ENCODE data around the gene SIPA1L3.

Gene SIPA1L3

DNA sequence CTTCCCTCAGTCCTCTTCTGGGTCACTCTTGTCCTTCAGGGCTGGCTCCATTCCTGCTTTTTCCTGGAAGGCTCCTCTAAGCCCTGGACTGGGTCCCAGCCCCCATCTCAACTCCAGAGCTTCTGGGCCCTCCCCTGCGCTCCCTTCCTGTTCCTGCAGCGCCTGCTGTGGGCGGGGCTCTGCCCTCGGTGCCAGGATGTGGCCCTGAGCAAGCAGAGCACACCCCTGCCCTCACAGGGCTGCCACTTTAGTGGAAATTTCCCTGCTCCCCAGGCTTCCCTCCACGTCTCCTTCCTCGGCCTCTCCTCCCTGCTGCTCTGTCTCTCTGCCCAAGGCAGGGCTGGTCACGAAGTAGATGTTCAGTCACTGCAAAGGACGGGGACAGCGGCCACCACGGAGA, 288.2 kb downstream of the SIPA1L3 start:
- no peak for DNase-seq (ENCODE audit: low spot score)
- POLR2A ChIA-PET (ENCODE audit: low non-redundant PET): no interaction called here
- CTCF ChIA-PET: interaction anchor here (0.6 to 0.7 kb wide), 2 partner anchors 52 to 114 kb away, joined by 3 to 4 read pairs; no protein-coding TSS in a partner anchor
- H3K27ac ChIP-seq: peak overlapping the region; percentile 69
- TF ChIP-seq, protein P1, sequence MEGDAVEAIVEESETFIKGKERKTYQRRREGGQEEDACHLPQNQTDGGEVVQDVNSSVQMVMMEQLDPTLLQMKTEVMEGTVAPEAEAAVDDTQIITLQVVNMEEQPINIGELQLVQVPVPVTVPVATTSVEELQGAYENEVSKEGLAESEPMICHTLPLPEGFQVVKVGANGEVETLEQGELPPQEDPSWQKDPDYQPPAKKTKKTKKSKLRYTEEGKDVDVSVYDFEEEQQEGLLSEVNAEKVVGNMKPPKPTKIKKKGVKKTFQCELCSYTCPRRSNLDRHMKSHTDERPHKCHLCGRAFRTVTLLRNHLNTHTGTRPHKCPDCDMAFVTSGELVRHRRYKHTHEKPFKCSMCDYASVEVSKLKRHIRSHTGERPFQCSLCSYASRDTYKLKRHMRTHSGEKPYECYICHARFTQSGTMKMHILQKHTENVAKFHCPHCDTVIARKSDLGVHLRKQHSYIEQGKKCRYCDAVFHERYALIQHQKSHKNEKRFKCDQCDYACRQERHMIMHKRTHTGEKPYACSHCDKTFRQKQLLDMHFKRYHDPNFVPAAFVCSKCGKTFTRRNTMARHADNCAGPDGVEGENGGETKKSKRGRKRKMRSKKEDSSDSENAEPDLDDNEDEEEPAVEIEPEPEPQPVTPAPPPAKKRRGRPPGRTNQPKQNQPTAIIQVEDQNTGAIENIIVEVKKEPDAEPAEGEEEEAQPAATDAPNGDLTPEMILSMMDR (conservative IDR thresholded peaks at IDR 0.05; ENCODE audit: low read depth): no peak

DNA sequence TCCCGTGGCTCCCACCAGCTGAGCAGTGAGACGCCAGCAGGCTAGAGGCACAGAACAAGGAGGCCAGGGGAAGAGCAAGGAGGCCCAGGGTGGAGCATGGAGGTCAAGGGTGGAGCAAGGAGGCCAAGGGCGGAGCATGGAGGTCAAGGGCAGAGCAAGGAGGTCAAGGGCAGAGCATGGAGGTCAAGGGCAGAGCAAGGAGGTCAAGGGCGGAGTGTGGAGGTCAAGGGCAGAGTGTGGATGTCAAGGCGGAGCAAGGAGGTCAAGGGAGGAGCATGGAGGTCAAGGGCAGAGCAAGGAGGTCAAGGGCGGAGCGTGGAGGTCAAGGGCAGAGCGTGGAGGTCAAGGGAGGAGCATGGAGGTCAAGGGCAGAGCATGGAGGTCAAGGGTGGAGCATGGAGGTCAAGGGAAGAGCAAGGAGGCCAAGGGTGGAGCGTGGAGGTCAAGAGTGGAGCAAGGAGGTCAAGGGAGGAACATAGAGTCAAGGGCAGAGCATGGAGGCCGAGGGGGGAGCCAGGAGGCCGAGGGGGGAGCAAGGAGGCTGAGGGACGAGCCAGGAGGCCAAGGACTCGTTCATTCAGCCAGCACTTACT, 289.3 kb downstream of the SIPA1L3 start:
- DNase-seq (ENCODE audit: low spot score): no peak
- POLR2A ChIA-PET (ENCODE audit: low non-redundant PET): no interaction called here
- H3K27ac ChIP-seq: peak overlapping the region; percentile 69
- CTCF ChIA-PET: no interaction called here
- TF ChIP-seq, protein P1 (conservative IDR thresholded peaks at IDR 0.05; ENCODE audit: low read depth): no peak

DNA sequence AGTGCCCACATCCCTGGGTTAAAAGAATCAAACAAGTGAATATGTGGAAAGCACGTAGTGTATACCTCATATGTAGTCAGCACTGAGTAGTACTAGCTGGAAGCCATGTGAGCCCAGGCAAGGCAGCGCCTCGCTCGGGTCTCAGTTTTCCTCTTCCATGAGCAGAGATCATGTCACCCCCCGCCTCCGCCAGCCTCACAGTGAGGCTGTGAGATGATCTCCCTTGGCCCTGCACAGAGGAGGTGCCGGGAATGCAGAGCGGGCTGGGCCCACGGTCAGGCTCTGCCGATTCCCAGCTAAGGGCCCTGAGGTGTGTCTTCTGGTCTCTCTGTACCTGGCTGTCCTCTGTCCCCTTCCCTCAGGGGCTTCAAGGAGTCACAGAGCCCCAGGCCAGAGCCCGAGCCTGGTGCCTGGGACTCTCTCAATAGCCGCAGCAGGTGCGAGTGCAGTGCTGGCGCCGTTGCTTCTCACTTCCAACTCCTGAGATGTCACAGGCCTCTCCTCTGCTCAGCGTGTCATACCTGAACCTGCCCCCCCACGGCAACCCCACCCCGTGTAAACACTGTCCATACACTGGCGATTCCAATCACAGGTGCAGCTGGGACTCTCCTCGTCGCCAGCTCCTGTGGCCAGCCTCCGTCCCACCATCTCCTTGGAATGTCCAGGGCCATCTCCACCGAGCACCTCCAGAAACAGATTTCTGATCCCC, 290.1 kb downstream of the SIPA1L3 start:
- H3K27ac ChIP-seq: peak overlapping the region; percentile 51; the same call in 1 of the 2 replicates
- TF ChIP-seq, protein P1 (conservative IDR thresholded peaks at IDR 0.05; ENCODE audit: low read depth): no peak
- no peak for DNase-seq (ENCODE audit: low spot score)
- POLR2A ChIA-PET (ENCODE audit: low non-redundant PET): no interaction called here
- CTCF ChIA-PET: no interaction called here

DNA sequence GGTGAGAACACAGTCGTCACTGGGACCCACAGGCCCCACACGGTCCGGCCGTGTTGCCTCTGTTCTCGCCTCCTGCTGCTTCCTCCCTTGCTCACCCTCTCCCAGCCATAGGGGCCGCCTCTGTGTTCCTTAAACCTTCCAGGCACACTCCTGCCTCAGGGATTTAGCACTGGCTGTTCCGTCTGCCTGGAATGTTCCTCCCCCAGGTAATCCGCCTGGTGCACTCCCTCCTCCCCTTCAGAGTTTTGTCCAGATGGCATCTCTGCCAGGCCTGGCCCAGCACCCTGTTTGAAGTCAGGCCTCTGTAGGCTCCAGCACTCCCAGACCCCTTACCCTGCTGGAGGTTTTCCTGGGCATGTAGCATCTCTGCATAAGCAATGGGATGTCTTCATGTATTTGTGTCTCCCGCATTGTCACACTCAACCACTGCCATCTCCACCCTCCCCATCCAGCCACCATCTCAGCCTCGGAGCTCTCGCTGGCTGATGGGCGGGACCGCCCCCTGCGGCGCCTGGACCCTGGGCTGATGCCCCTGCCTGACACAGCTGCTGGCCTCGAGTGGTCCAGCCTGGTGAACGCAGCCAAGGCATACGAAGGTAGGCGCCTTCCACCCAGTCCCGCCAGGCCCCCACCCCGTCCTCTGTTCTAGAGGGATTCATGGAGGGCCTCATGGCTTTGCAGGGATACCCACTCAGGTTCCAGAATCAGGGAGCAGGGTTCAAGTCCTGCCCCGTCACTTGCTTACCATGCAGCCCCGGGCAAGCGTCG, 291.1 kb downstream of the SIPA1L3 start:
- TF ChIP-seq, protein P1 (conservative IDR thresholded peaks at IDR 0.05; ENCODE audit: low read depth): no peak
- CTCF ChIA-PET: interaction anchor here (0.6 kb wide), 1 partner anchor 122 kb away, joined by 3 read pairs; no protein-coding TSS in a partner anchor
- POLR2A ChIA-PET (ENCODE audit: low non-redundant PET): no interaction called here
- peak overlapping the region; percentile 51; the same call in 1 of the 2 replicates for H3K27ac ChIP-seq
- DNase-seq (ENCODE audit: low spot score): no peak

DNA sequence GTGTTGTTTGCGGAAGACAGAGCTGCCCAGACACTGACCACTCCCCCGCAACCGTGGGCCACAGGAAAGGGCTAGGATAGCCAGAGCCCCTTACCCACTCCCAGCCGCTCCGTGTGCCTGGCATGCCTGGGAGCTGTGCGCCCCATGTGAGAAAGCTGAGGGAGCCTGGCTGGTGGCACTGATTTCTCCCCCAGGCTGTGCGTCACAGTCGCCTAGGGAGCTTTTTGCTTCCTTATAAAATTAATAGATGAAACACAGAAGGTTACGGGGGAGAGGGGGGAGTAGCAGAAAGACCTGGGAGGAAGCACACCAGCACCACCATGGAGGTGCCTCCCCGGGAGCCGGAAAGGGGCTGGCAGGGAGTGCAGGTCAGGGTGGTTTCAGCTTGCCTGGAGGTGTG, 292.3 kb downstream of the SIPA1L3 start:
- ChIA-PET CTCF (interaction anchor here (0.7 kb wide), 1 partner anchor 299 kb away, joined by 3 read pairs; no protein-coding TSS in a partner anchor), POLR2A (ENCODE audit: low non-redundant PET) (interaction anchor here (0.6 kb wide), 1 partner anchor 15 kb away, joined by 6 read pairs; no protein-coding TSS in a partner anchor)

DNA sequence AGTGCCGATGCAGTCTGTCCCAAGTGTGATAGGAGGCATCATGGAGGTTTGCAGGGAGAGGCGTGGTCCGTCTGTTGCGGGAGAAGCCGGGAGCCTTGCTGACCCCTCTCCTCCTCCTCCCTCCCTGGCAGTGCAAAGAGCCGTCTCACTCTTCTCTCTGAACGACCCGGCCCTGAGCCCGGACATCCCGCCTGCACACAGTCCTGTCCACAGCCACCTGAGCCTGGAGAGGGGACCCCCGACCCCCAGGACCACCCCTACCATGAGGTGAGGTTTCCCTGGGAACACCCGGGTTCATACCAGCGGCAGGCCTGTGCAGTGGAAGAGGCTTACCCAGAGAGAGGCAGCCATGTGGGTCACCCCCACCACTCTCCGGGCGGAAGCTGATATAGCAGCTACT, 294.7 kb downstream of the SIPA1L3 start:
- TF ChIP-seq, protein P1 (conservative IDR thresholded peaks at IDR 0.05; ENCODE audit: low read depth): no peak
- CTCF ChIA-PET: no interaction called here
- POLR2A ChIA-PET (ENCODE audit: low non-redundant PET): no interaction called here
- peak overlapping the region; percentile 54 for H3K27ac ChIP-seq
- no peak for DNase-seq (ENCODE audit: low spot score)

More for the DNA sequence above, 292.3 kb downstream of the SIPA1L3 start:
- peak overlapping the region; percentile 51 for H3K27ac ChIP-seq
- DNase-seq (ENCODE audit: low spot score): no peak
- TF ChIP-seq, protein P1 (conservative IDR thresholded peaks at IDR 0.05; ENCODE audit: low read depth): no peak

All from RWPE1 (cell line).